Iris pigment epithelial cell (primary cell): ENCODE results near the gene SFT2D1.

Source experiments
- DNase-seq: peaks from one replicate; pipeline ENCODE4 v3.0.0-alpha.2; 2011; ENCODE audit warnings: low read depth

The SFT2D1 gene

DNA sequence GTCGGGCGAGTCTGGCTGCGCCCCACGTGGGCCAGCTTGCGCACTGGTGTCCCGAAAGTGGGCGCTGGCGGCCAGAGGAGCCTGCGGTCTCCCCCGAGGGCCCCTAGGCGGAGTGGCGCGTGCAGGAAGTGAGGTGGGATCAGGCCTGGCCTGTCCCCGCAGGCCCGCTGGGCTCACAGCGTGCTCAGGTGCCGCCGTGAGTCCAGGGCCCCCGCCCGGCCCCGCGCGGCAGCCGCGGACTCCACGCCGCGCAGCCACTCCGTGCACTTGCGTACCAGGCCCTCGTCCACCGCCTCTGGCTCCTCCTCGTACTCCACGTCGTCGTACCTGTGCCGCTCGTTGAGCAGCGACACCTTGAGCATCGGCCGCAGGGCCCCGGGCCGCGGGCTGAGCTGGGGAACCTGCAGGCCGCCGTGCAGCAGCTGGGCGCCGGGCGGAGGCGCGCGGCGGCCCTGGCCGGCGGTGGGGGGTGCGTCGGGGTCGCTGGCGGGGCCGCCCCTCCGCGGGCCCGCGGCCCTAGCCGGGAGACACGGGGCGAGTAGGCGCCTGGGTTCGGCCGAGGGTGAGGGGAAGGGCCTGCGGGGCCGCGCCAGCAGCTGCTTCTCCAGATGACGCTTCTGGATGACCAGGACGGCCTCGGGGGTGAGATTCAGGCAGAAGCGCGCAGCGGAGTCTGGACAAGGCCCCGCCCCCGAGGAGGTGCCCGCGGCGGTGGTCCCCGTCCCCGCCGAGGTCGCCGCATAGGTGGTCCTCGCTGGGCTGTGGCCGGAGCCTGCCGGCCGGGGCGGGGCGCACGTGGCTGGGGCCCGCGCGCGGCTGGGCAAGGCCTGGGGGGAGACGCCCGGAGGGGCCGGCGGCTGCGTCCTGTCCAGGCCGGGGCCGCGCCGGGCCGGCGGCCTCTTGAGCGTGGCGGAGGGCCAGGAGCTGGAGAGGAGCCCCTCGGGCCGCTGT is 35.0 kb downstream of the SFT2D1 start:
- no peak for DNase-seq

DNA sequence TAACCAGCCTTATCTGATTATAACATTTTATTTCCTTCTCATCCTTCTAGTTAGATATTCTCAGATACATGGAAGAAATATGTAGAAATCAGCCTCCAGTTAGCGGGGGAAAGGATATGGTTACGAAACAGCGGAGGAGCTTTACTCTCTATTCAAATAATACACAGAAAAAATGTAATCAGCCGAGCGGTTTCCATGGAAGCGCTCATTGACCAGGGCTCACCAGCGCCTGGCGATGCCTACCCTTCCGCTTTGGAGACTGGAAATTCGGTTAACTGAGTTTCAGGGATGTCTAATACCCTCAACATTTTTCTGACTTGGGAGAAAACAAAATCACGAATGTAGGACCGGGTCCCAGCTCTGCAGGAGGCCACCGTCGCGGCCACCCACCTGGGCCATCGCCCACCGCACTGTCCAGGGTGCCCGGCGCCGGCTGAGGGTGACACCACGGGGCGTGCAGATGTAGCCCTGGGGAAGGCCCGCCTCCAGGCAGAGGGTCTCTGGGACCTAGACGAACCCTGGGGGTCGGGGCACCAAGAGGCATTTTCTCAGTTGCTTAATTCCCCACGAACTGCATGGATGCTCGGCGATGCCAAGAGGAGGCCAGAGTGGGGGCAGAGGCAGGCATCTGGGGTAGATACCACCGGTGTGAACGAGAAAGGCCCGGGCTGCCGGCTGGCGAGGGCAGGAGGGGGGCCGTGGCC is 35.8 kb downstream of the SFT2D1 start:
- DNase-seq: no peak

DNA sequence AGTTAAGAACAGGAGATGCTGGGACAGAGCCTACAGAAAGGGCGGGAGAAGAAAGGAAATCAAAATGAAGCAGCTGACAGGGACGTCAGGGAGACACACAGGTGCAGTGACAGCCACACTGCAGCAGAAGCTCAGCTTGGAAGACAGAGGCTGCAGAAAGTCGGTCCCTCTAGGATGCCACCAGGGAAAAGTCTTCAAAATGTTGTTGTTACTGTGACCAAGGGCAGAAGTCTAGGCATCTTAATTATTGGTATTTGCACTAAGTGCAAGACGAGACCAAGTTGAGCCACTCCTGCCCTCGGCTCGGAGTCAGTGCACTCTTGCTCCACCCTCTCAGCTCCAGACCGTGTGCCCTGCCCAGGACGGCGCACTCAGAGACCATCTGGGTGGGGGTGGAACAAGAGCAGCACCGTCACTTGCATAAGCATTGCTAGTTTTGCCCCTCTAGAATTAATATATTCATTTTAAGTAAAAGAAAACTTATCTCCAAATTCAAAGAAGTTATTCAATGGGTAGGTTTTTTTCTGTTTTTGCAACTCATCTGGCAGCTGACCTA is 36.7 kb downstream of the SFT2D1 start:
- no peak for DNase-seq

DNA sequence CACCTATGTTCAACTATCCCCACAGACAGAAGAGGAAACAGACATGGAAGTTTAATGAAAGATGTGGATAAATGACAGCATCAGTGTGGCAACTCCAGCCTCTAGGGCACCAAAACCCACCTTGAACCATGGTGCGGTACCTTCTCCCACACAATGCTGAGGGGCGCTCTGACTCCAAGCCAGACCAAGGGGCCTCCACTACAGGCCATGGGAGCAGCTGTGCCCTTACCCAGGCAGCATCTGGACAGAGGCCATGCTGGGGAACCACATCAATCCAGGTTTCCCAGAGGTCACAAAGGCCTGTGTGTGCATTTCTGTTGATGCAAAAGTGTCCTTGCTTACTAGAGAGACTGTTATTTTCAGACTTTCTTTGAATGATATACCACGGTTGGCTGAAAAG is 38.2 kb downstream of the SFT2D1 start:
- no peak for DNase-seq

DNA sequence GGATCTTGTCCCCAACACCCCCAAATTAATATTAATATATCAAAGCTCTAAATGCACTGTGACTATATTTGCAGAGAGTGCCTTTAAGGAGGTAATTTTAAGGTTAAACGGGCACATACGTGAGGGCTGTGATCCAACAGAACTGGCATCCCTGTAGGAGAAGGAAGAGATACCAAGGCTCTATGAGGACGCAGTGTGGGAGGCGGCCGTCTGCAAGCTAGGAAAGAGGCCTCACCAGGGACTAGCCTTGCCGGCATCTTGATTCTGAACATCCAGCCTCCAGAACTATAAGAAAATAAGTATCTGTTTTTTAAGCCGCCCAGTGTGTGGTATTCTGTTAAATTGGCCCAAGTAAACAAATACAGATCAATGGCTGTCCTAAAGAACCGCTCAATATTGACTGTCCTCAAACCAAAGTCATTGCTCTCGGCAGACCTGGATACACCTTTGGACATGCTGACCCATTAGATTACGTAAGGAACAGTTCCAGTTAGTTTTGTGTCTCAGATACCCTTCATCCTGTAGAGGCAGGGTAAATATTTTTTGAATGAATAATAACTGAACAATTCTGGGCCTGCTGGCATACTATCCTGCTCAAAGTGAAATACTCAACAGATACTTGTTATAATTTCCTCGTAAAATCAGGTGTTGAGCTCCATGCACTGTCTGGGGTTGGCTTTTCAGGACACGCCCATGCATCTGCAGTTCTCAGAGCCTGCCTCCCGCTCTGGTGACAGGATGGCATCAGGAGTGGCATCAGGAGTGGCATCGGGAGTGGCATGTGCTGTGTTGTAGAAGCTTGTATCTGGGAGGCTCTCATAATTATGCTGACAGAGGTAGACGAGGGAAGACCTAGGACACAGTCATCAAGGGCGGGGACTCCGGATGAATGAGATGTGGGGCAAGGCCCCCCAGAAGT is 40.5 kb downstream of the SFT2D1 start:
- no peak for DNase-seq

DNA sequence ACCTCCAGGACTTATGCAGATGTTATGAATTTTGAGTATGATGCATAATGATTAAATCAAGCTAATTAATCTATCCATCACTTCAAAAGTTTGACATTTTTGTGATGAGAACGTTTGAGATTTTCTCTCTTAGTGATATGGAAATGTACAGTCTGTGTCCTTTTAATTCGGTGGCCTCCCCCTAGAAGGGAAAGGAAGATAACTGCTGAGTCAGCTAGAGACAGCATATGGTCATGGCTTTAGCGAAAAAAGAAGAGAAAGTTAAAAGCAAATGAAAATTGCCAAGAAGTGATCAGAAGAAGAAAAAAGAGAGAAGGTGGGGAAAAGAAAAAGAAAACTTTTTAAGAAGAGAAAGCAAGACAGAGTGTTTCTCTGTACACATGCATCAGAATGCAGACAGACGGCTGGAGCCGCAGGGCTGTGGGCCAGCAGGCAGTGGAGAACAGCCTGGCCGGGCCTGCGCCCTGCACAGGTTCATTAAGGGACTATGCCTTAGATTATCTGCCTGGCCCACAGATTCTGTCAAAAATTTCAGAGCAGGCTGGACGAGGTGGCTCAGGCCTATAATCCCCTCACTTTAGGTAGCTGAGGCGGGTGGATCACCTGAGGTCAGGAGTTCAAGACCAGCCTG is 41.9 kb downstream of the SFT2D1 start:
- no peak for DNase-seq

DNA sequence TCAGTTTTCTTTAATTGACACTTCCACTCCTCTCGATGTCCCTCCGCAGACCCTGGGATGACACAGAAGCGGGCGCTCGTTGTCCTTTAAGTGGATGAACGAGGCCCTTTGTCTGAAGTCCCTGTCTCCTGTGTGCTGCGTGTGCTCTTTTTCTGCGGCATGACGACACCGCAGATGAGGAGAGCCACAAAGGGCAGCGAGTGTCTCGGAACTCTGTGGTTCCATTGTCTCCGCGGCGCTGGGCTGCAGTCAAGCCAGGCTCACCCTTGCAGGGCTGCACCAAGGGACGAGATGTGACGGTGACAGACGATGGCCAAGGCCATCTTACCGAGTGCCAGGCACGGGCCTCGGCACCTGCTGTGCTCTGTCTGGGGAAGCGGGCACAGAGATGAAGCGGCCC is 44.7 kb downstream of the SFT2D1 start:
- no peak for DNase-seq

DNA sequence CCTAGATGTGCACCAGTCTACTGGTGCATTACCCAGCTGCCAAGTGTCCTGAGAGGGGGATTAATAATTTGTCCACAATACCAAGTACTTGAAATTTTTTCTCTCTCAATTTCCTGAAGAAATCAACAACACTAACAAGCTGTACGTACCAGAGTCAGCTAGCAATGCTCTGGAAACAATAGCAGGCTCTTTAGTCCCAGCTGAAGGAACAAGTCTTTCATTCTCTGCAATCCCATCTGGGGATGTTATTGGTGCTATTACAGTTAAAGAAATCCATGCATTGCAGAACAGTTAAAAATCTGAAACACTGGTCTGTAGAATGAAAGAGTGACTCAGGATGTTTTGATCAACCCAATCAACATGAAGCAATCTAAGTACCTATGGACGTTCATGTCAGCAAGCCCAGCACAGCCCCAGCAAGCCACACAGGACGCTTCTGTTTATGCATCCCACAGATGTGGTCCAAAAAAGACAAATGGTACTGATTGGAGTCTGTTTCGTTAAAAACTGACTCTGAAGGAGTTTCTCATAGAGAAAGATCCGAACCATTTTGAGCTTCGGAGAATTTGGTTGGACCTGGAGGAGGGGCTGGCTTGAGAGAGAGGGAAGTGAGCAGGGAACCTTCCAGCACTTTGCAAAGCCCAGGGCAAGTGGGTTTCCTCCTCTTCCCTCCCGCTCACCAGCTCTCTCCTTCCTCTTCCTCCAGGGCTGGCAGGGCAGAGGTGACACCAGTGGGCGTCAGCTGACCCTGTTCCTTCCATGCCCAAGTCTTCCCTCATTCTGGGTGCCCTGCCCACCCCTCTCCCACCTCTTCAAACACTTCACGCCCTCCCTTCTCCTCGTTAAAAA is 46.1 kb downstream of the SFT2D1 start:
- no peak for DNase-seq

DNA sequence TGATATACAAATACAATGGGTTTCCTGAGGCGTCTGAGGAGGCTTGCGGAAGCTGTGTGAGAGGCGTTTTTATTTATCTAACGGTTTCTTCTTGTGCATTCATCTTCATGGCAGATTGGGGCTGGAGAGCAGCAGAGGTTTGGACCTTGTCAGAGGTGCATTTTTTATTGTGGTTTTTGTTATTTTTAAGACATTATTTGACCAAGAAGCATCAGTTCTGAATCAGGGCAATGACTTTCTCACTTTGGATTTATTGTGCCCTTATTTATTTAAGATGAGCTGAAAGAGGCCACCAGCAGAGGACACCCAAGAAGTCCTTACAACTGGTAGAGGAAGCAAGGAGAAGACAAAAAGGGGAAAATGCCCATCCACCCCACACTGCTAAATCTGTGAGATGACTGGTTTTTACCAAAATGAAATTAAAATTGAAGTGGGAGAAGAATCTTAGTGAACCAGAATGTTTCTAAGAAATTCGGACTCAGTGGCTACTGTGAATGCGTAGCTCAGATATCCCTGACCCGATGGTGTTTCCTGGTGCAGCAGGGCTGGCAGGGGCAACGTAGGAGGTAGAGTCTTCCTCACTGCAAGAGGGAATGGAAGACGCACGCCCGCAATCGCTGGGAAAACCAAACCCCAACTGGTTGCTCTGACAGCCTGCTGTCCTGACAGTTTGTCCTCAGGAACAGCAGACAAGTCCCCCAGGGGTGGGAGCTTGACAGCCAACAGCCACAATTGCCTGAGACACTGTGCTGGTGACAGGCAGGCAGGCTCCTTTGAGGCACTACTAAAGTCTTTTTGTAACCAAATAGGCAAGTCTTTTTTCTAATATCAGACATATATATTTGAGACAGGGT is 48.4 kb downstream of the SFT2D1 start:
- no peak for DNase-seq

DNA sequence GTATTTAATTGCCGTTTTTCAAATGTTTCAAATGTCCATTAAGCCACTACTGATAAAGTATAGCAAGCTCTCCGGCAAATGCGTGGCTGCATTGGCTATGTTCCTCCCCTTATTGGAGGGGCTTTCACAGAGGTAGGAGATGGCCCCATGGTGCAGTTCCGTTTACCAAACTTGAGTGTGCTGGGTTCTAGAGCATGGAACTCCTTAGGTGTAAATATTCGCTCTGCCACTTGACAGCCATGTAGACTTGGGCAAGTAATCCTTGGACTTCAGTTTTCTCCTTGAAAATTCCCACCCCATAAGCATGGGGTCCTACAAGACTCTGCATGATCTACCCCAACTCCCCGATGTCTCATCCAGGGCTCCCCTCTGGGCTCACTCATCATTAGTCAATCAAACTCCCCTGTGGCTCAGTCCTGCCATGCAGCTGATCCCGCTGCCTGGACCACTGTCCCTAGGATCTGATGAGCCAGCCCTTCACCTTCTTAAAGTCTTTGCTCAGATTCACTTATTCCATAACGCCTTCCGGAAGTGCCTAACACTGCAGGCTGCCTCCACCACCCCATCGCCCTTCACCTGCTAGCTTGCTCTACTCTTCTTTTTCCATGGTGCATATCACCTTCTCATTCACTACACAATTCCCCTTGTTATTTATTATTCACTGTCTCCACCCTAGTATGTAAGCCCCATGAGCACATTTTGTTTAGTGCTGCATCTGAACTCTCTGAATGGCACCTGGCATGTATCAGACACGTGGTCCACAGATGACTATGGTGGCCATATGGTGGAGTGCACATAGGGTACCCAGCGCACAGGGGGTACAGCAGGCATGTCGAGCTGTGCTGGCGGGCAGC is 52.9 kb downstream of the SFT2D1 start:
- no peak for DNase-seq

DNA sequence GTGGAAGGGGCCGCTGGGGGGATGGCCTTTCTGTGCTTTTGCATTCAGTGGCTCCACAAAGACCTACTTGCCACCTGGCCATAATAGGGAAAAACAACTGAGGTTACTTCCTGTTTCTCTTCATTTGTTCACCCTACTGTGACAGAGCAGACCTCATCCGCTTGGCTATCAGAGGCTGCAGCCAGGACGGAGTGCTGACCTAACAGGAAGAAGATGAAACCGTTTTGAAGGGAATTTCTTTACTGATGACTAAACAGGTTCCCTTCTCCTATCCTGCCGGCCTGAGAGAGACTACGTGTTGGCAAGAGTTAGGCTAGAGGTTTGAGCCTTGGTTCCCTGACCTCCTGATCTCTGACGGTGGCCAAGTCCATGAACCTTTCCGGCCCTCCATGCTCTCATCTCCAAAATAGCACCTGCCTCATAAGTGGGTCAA is 55.5 kb downstream of the SFT2D1 start:
- no peak for DNase-seq

DNA sequence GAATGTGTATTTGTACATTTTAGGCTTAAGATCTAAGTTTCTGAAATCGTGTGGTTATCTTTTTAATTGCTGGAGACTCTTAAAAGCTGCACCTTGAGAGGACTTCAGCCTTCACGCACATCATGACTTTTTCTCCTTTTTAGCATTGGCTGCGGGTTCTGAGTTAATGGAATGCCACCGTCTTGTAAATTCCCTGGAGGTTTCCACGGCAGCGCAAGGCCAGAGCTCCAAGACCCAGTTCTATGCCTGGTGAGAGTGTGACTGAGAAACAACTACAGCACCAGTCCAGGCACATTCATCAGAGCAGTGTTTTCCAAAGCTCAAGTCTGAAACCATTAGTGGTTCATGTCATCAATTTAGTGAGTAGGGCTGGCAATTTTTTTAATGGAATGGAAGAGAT is 57.1 kb downstream of the SFT2D1 start:
- DNase-seq: no peak

DNA sequence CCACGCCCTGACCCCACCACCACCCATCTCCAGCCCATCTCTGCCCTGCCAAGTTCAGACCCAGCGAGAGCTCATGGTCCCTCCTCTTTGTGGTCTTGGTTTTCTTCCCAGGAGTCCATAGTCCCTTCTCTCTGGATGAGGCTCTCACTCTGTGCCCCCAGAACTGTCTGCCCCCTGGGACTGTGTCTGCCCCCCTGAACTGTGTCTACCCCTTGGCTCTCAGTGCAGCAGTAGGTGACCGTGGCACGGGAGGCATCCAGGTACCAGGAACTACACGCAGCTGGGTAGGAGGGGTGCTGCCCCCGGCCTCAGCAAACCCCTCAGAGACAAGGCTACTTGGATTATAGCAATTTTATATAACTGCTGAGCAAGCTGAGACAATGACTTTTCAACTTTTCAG is 57.7 kb downstream of the SFT2D1 start:
- no peak for DNase-seq

DNA sequence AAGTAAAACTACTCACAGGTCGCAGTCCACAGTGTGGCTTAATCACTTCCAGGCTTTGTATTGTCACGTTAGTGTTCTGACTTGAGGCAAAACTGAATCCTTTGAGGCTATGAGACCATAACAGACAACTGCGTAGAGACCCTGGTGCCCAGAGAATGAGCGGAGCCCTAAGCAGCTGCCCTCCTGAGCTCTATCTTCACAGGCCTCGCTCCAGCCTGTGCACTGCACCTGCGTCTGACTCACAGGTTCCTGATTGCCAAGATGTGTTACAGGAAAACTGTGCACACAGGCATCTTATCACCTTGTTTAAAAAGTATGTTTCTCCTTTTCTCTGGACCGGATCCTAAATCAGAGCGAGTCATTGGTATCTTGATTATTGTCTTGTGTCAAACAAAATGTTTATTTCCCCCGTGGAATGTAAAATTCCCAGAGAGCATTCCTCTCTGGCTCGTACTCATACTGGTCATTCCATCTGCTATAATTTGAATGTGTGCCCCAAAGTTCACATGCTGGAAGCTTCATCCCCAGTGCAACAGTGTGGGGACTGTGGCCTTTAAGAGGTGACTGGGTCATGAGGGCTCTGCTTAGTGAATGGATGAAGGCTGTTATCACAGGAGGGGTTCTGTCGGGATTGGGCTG is 59.8 kb downstream of the SFT2D1 start:
- DNase-seq: no peak

DNA sequence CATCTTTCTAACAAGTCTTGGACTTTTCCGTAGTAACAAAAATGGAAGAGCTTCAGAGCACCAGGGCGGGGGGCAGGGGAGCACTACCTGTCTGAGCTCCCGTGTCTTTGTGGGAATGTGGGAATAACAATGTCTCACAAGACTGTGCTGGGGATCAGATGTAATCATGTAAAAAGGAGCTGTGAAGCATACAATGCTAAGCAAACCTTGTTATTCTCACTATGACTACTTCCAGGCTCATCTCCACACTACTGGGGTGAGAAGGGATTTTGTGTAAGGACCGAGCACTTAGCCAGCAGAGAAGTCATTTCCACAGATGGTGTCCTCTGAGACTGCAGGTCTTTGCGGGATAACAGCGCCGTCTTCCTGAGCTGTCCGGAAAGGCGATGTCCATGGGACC is 61.2 kb downstream of the SFT2D1 start:
- DNase-seq: no peak

DNA sequence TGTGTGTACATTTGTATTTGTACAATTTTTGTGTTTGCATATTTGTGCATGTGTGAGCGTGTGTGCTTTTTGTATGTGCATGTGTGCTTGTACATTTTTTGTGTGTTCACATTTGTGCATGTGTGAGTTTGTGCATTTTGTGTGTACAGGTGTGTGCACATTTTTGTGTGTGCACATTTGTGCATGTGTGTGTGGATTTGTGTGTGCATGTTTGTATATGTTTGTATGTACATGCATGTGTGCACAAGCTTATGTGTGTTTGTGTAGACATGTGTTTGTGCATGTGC is 63.0 kb downstream of the SFT2D1 start:
- DNase-seq: no peak

DNA sequence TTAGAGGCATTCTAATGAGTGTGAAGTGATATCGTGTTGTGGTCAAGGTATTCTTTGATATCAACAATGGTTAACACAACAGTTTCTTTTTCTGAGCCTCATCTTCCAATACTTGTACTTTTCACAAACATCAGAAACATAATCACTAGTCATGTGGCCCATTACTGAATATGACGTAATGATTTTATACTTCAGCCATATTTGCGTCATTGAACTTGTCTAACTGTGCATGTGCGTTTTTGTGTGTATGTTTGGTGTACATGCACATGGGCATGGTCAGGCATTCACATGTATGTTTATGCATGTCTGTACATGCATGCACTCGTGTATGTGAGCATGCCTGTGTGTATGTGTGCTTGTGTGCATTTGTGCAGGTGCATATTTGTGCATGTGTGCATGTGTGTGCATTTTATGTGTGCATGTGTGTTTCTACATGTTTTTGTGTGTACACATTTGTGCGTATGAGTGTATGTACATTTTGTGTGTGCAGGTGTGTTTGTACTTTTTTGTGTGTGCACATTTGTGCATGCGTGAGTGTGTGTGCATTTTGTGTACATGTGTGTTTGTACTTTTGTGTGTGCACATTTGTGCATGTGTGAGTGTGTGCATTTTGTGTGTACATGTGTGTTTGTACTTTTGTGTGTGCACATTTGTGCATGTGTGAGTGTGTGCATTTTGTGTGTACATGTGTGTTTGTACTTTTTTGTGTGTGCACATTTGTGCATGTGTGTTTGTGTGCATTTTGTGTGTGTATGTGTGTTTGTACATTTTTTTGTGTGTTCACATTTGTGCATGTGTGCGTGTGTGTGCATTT is 63.6 kb downstream of the SFT2D1 start:
- DNase-seq: no peak
